Frontal cortex (tissue), 4 donors: Measurements from ENCODE around the gene BABAM2. TPM values are rescaled to one million over a fixed set of nuclear protein-coding genes. Genes with fewer than 3 reads are reported as not detected.
"Not testable (repeated sequence)": the region's sequence is repeated elsewhere in the genome, so short reads cannot be mapped to it uniquely, and the experiment has no call there.

Experiments
- DNase-seq, 2 donors: peaks; one replicate each; pipeline ENCODE4 v3.0.0; 2012; ENCODE audit warnings: low spot score in 2 of 2
- FAIRE-seq: peaks from 2 replicates; lab custom pipeline; 2012; peaks lifted over from hg19 to GRCh38; lab: Jason Lieb, UNC
- total RNA-seq: library from RNA; depleted of rRNA; stranded (reverse); fragments of >200 nt; gene quantifications from one replicate; pipeline ENCODE4 v1.2.3, GENCODE V29; 2014
- donor health status: control.
- donor health status: control.
- donor health status: control.

The BABAM2 gene
- total RNA-seq, 1 donor from 2014 or later: 14.7 TPM

- no peak for FAIRE-seq
- no peak for DNase-seq
Measured at GRCh38 chr2:28002181-28002580, 111.7 kb downstream of the BABAM2 start.

GRCh38 chr2:28004086-28004485 lies 113.6 kb downstream of the BABAM2 start:
- FAIRE-seq: no peak
- no peak for DNase-seq

GRCh38 chr2:28009732-28010131 lies 119.2 kb downstream of the BABAM2 start:
- FAIRE-seq: no peak
- DNase-seq: no peak

GRCh38 chr2:28011322-28011737 lies 120.8 kb downstream of the BABAM2 start:
- no peak for FAIRE-seq
- no peak for DNase-seq

GRCh38 chr2:28018474-28018873 lies 127.9 kb downstream of the BABAM2 start:
- DNase-seq, FAIRE-seq: not testable (repeated sequence)

- FAIRE-seq, DNase-seq: not testable (repeated sequence)
Measured at GRCh38 chr2:28019521-28019920, 129.0 kb downstream of the BABAM2 start.

- FAIRE-seq: no peak
Measured at GRCh38 chr2:28021898-28022297, 131.4 kb downstream of the BABAM2 start.

GRCh38 chr2:28025123-28025522 lies 134.6 kb downstream of the BABAM2 start:
- FAIRE-seq: no peak
- no peak for DNase-seq

More at GRCh38 chr2:28021898-28022297, 131.4 kb downstream of the BABAM2 start:
- no peak for DNase-seq

GRCh38 chr2:28026230-28026629 lies 135.7 kb downstream of the BABAM2 start:
- not testable (repeated sequence) for DNase-seq

GRCh38 chr2:28028025-28028424 lies 137.5 kb downstream of the BABAM2 start:
- DNase-seq (no peak), FAIRE-seq (no peak)

More at GRCh38 chr2:28026230-28026629, 135.7 kb downstream of the BABAM2 start:
- not testable (repeated sequence) for FAIRE-seq

- no peak for FAIRE-seq
- no peak for DNase-seq
Measured at GRCh38 chr2:28030600-28030999, 140.1 kb downstream of the BABAM2 start.

GRCh38 chr2:28032816-28033215 lies 142.3 kb downstream of the BABAM2 start:
- DNase-seq (no peak), FAIRE-seq (no peak)

- DNase-seq: no peak
- FAIRE-seq: no peak
Measured at GRCh38 chr2:28034696-28035095, 144.2 kb downstream of the BABAM2 start.

- DNase-seq: no peak
- no peak for FAIRE-seq
Measured at GRCh38 chr2:28035163-28035690, 144.7 kb downstream of the BABAM2 start.

GRCh38 chr2:28035816-28036215 lies 145.3 kb downstream of the BABAM2 start:
- FAIRE-seq (no peak), DNase-seq (no peak)

GRCh38 chr2:28036307-28036706 lies 145.8 kb downstream of the BABAM2 start:
- DNase-seq: no peak
- FAIRE-seq: no peak

GRCh38 chr2:28038722-28039121 lies 148.2 kb downstream of the BABAM2 start:
- FAIRE-seq: no peak
- DNase-seq: no peak

- FAIRE-seq (no peak), DNase-seq (no peak)
Measured at GRCh38 chr2:28045676-28046351, 155.3 kb downstream of the BABAM2 start.

- FAIRE-seq: no peak
- DNase-seq: no peak
Measured at GRCh38 chr2:28046921-28047320, 156.4 kb downstream of the BABAM2 start.

- DNase-seq: no peak
- FAIRE-seq: no peak
Measured at GRCh38 chr2:28047681-28048080, 157.2 kb downstream of the BABAM2 start.

GRCh38 chr2:28048341-28048740 lies 157.8 kb downstream of the BABAM2 start:
- DNase-seq (no peak), FAIRE-seq (no peak)

GRCh38 chr2:28049416-28049815 lies 158.9 kb downstream of the BABAM2 start:
- DNase-seq (no peak), FAIRE-seq (no peak)
